Gastrocnemius medialis (tissue), 4 donors: Measurements from ENCODE around the gene GOSR2. TPM values are rescaled to one million over a fixed set of nuclear protein-coding genes. Genes with fewer than 3 reads are reported as not detected.

ENCODE experiments used
- ATAC-seq, 2 donors: fragments of 150-250 bp; one replicate each; pipeline ENCODE4 v1.9.1; 2016
- DNase-seq, 2 donors: peaks; one replicate each; pipeline ENCODE4 v3.0.0-alpha.2; 2019
- H3K27ac ChIP-seq, 4 donors: fragments of 200-600 bp; sonication (generic); 1 replicate in 1 of 4; 2 replicates in 3 of 4; pipeline ENCODE4 v1.5.1; 2016 to 2018; ENCODE audit warnings: mild to moderate bottlenecking in 2 of 4, moderate library complexity in 1 of 4
- H3K27me3 ChIP-seq, 3 donors: fragments of 200-600 bp; sonication (generic) in 2 of 3; 1 replicate in 1 of 3; 2 replicates in 2 of 3; pipeline versions ENCODE4 v1.5.1 to v1.6.0; 2016 to 2019; ENCODE audit warnings: mild to moderate bottlenecking in 1 of 3, moderate library complexity in 1 of 3
- H3K36me3 ChIP-seq, 2 donors: fragments of 200-600 bp; sonication (generic) in 1 of 2; one replicate each; pipeline ENCODE4 v1.5.1; 2017 to 2018
- H3K4me1 ChIP-seq, 2 donors: fragments of 200-600 bp; sonication (generic) in 1 of 2; one replicate each; pipeline ENCODE4 v1.5.1; 2016 to 2017; ENCODE audit warnings: mild to moderate bottlenecking in 2 of 2
- H3K4me3 ChIP-seq, 4 donors: fragments of 200-600 bp; sonication (generic) in 3 of 4; 1 replicate in 1 of 4; 2 replicates in 3 of 4; pipeline ENCODE4 v1.5.1; 2016 to 2019; ENCODE audit warnings: mild to moderate bottlenecking in 2 of 4
- H3K9me3 ChIP-seq, 3 donors: fragments of 200-600 bp; sonication (generic) in 2 of 3; 1 replicate in 1 of 3; 2 replicates in 2 of 3; pipeline ENCODE4 v1.5.1; 2016 to 2019
- POLR2A ChIP-seq, 2 donors: fragments of 450-650 bp; IDR thresholded peaks; one replicate each; pipeline ENCODE4 v1.6.1; 2017; ENCODE audit warnings: antibody characterized with exemption in 2 of 2, mild to moderate bottlenecking in 2 of 2, moderate library complexity in 2 of 2
- in situ Hi-C, 4 donors: fragments of 200-750 bp; cut with MboI; loops; one replicate each; pipeline versions ENCODE4 v1.15.0 to v1.8.0; 2017; ENCODE audit warnings: low sequenced_read_pairs in 4 of 4
- intact Hi-C: fragments of 100-400 bp; cut with DNase I; formaldehyde crosslinking; loops from one replicate; pipeline ENCODE4 v1.15.1; 2023; ENCODE audit warnings: low total_unique reads
- total RNA-seq, 4 donors: library from RNA; depleted of rRNA; stranded (reverse); fragments of >200 nt; gene quantifications; one replicate each; pipeline versions ENCODE4 v1.1.0 to v1.2.3, GENCODE V29; 2016
- TF ChIP-seq, protein P1 (sequence below), 5 experiments: fragments of 450-650 bp in 3 of 5; fragments of 200-600 bp in 2 of 5; sonication (generic) in 2 of 5; IDR thresholded peaks in 4 of 5; conservative IDR thresholded peaks in 1 of 5; 1 replicate in 4 of 5; 2 replicates in 1 of 5; pipeline ENCODE4 v1.5.1; 2016 to 2019; ENCODE audit warnings: antibody characterized with exemption in 5 of 5, mild to moderate bottlenecking in 3 of 5, moderate library complexity in 3 of 5

The GOSR2 gene
- total RNA-seq, 4 donors from 2014 or later: 25.3 to 32.9 (median 31.6) TPM

GRCh38 chr17:46964315-46965265 is 41.6 kb downstream of the GOSR2 start:
- Histone ChIP-seq H3K36me3 (no peaks in the 10 kb centered on the region), H3K9me3 (no peaks in the 10 kb centered on the region), H3K27me3 (no peaks in the 10 kb centered on the region), H3K4me1 (no peaks in the 10 kb centered on the region), H3K4me3 (no peak overlapping the region), H3K27ac (no peak overlapping the region)
- DNase-seq (no peak), ATAC-seq (no peak)
- intact Hi-C loops (no loop called here), in situ Hi-C loops (no loop called here)
- TF ChIP-seq, protein P1, sequence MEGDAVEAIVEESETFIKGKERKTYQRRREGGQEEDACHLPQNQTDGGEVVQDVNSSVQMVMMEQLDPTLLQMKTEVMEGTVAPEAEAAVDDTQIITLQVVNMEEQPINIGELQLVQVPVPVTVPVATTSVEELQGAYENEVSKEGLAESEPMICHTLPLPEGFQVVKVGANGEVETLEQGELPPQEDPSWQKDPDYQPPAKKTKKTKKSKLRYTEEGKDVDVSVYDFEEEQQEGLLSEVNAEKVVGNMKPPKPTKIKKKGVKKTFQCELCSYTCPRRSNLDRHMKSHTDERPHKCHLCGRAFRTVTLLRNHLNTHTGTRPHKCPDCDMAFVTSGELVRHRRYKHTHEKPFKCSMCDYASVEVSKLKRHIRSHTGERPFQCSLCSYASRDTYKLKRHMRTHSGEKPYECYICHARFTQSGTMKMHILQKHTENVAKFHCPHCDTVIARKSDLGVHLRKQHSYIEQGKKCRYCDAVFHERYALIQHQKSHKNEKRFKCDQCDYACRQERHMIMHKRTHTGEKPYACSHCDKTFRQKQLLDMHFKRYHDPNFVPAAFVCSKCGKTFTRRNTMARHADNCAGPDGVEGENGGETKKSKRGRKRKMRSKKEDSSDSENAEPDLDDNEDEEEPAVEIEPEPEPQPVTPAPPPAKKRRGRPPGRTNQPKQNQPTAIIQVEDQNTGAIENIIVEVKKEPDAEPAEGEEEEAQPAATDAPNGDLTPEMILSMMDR (IDR thresholded peaks at IDR 0.05 in 4 of 5, conservative IDR thresholded peaks at IDR 0.05 in 1 of 5): no peak
- no peak for TF ChIP-seq POLR2A (IDR thresholded peaks at IDR 0.05)

- peaks cover 0 to 5% of the 10 kb centered on the region in 2 donors for H3K4me1 ChIP-seq
- no peaks in the 10 kb centered on the region for H3K36me3 ChIP-seq
- no peaks in the 10 kb centered on the region for H3K9me3 ChIP-seq
- ATAC-seq (peak in 1 of 2 donors; percentile 26), DNase-seq (no peak)
- H3K4me3 ChIP-seq: no peak overlapping the region
- TF ChIP-seq POLR2A (IDR thresholded peaks at IDR 0.05): no peak
- TF ChIP-seq, protein P1 (IDR thresholded peaks at IDR 0.05 in 4 of 5, conservative IDR thresholded peaks at IDR 0.05 in 1 of 5): no peak
- intact Hi-C loops (no loop called here), in situ Hi-C loops (no loop called here)
- H3K27me3 ChIP-seq: no peaks in the 10 kb centered on the region
- no peak overlapping the region for H3K27ac ChIP-seq
Measured at GRCh38 chr17:46968224-46968834, 45.4 kb downstream of the GOSR2 start.

GRCh38 chr17:46968896-46969295 is 45.9 kb downstream of the GOSR2 start:
- DNase-seq (no peak), ATAC-seq (no peak)
- Histone ChIP-seq H3K27me3 (no peaks in the 10 kb centered on the region), H3K27ac (no peak overlapping the region), H3K4me3 (no peak overlapping the region), H3K9me3 (no peaks in the 10 kb centered on the region), H3K36me3 (no peaks in the 10 kb centered on the region), H3K4me1 (peaks cover 0 to 5% of the 10 kb centered on the region in 2 donors)
- intact Hi-C loops: no loop called here
- in situ Hi-C loops: no loop called here
- no peak for TF ChIP-seq POLR2A (IDR thresholded peaks at IDR 0.05)
- TF ChIP-seq, protein P1 (IDR thresholded peaks at IDR 0.05 in 4 of 5, conservative IDR thresholded peaks at IDR 0.05 in 1 of 5): no peak

DNA sequence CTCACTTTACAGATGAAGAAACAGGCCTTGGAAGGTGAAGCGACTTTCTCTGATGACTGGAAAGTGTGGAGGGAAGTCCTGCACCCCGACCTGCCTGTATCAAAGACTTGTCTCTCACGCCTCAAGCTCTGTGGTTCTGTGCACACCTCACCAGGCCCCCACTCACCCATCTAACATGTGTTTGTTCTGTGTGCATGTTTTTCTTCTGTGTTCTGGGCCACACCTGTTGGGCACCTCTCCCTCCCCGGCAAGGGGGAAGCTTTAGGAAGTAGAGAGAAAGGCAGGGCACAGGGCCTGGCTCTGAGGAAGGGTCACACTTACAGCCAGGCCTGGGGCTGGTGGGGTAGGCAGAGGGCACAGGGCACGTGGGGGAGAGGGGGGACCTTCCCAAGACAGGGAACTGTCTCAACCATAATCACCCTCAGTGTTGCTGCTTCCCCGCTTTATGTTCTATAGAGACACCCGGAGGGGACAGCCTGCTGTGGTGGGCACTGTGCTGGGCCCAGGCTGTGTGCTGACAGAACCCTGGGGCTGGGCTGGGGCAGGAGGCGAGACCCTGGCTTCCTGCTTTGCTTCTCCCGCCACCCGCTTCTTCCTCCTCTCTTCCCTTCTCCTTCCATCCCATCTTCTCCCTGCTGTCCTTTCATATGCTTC is 48.8 kb downstream of the GOSR2 start:
- in situ Hi-C loops: no loop called here
- Histone ChIP-seq H3K9me3 (no peaks in the 10 kb centered on the region), H3K4me3 (no peak overlapping the region), H3K27me3 (peaks cover 0 to under 1% (median 0%) of the 10 kb centered on the region in 3 donors), H3K27ac (no peak overlapping the region), H3K36me3 (no peaks in the 10 kb centered on the region), H3K4me1 (peaks cover 0 to 5% of the 10 kb centered on the region in 2 donors)
- ATAC-seq (no peak), DNase-seq (no peak)
- intact Hi-C loops: no loop called here
- TF ChIP-seq, protein P1 (IDR thresholded peaks at IDR 0.05 in 4 of 5, conservative IDR thresholded peaks at IDR 0.05 in 1 of 5): no peak
- TF ChIP-seq POLR2A (IDR thresholded peaks at IDR 0.05): no peak
